SK-N-SH (cell line): Measurements from ENCODE around the gene ANKRD13B.

Source experiments
- EP300 ChIP-seq, 2 experiments: IDR thresholded peaks; 2 replicates each; pipeline versions ENCODE4 v1.4.0 to v1.6.1; 2012; ENCODE audit warnings: borderline replicate concordance in 1 of 2, low read depth in 1 of 2, low read length in 1 of 2
- JUND ChIP-seq: IDR thresholded peaks from 2 replicates; pipeline ENCODE4 v1.4.0; 2012
- POLR2AphosphoS5 ChIP-seq: IDR thresholded peaks from 2 replicates; pipeline ENCODE4 v1.6.1; 2012; ENCODE audit warnings: low read depth, low read length
- RAD21 ChIP-seq: IDR thresholded peaks from 2 replicates; pipeline ENCODE4 v1.6.1; 2012; ENCODE audit warnings: mild to moderate bottlenecking, low read length
- RCOR1 ChIP-seq: fragments of 150-350 bp; IDR thresholded peaks from 2 replicates; pipeline ENCODE4 v1.6.1; 2017; ENCODE audit warnings: antibody characterized with exemption, low read length
- TEAD4 ChIP-seq: IDR thresholded peaks from 2 replicates; pipeline ENCODE4 v1.4.0; 2012; ENCODE audit warnings: mild to moderate bottlenecking, borderline replicate concordance; ENCODE audit not compliant: insufficient read depth
- YY1 ChIP-seq: IDR thresholded peaks from 2 replicates; pipeline ENCODE4 v1.4.0; 2012; ENCODE audit warnings: low read depth, mild to moderate bottlenecking
- TF ChIP-seq, protein P1 (sequence below): fragments of 150-350 bp; IDR thresholded peaks from 2 replicates; pipeline ENCODE4 v1.6.1; 2017; ENCODE audit warnings: antibody characterized with exemption, low read length, low read depth, borderline replicate concordance
- TF ChIP-seq, protein P2 (sequence below): fragments of 200-600 bp; sonication (generic); IDR thresholded peaks from 2 replicates; pipeline ENCODE4 v1.6.1; 2017; ENCODE audit warnings: antibody characterized with exemption, mild to moderate bottlenecking, moderate library complexity
- TF ChIP-seq, protein P3 (sequence below): IDR thresholded peaks from 2 replicates; pipeline ENCODE4 v1.4.0; 2012; ENCODE audit warnings: low read depth, borderline replicate concordance
- TF ChIP-seq, protein P4 (sequence below): IDR thresholded peaks from 2 replicates; pipeline ENCODE4 v1.4.0; 2012; ENCODE audit warnings: low read depth

DNA sequence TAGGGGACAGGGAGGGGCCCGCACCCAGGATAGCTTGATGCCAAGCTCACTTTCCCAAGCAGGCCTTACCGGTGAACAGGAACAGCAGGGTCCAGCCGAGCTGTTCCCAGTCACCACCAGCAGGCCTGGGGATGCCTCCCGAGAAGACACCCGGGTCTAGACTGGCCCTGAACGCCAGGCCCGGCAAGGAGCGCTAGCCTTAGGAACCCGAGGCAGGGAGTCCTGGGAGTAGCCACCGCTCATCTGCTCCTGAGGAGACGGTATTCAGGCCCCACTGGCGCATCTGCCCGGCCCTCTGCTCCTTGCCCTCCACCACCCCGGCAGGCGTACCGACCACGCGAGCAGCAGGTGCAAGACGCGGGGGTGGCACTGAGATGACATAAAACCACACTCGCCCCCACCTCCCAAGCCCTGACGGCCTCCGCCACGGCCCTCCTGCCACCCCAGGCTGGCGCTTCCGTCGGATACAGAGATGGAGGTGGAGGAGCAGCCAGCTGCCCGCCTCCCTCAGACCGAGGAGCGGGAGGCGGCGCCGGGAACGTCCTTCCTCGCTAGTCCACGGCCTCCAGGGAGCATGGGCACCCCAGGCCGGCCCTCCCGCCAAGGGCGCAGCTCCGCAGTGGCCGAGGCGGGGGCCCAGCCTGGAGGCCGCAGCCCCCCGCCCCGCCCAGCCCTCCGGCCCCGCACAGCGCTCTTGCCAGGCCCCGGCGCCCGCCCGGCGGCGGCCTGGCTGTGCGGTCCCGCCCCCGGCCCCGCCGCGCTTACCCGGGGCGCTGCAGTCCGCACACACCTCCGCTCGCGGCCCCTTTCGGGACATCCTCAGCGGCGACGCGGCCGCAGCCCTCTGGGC, 4.1 kb upstream of the ANKRD13B start:
- no peak for TF ChIP-seq JUND
- TF ChIP-seq POLR2AphosphoS5: no peak
- TF ChIP-seq, protein P1, sequence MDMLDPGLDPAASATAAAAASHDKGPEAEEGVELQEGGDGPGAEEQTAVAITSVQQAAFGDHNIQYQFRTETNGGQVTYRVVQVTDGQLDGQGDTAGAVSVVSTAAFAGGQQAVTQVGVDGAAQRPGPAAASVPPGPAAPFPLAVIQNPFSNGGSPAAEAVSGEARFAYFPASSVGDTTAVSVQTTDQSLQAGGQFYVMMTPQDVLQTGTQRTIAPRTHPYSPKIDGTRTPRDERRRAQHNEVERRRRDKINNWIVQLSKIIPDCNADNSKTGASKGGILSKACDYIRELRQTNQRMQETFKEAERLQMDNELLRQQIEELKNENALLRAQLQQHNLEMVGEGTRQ: no peak
- no peak for TF ChIP-seq EP300 (IDR thresholded peaks at IDR 0.05; ENCODE audit: borderline replicate concordance in 1 of 2, low read depth in 1 of 2, low read length in 1 of 2)
- no peak for TF ChIP-seq RAD21
- TF ChIP-seq, protein P2, sequence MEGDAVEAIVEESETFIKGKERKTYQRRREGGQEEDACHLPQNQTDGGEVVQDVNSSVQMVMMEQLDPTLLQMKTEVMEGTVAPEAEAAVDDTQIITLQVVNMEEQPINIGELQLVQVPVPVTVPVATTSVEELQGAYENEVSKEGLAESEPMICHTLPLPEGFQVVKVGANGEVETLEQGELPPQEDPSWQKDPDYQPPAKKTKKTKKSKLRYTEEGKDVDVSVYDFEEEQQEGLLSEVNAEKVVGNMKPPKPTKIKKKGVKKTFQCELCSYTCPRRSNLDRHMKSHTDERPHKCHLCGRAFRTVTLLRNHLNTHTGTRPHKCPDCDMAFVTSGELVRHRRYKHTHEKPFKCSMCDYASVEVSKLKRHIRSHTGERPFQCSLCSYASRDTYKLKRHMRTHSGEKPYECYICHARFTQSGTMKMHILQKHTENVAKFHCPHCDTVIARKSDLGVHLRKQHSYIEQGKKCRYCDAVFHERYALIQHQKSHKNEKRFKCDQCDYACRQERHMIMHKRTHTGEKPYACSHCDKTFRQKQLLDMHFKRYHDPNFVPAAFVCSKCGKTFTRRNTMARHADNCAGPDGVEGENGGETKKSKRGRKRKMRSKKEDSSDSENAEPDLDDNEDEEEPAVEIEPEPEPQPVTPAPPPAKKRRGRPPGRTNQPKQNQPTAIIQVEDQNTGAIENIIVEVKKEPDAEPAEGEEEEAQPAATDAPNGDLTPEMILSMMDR: no peak
- TF ChIP-seq, protein P3, sequence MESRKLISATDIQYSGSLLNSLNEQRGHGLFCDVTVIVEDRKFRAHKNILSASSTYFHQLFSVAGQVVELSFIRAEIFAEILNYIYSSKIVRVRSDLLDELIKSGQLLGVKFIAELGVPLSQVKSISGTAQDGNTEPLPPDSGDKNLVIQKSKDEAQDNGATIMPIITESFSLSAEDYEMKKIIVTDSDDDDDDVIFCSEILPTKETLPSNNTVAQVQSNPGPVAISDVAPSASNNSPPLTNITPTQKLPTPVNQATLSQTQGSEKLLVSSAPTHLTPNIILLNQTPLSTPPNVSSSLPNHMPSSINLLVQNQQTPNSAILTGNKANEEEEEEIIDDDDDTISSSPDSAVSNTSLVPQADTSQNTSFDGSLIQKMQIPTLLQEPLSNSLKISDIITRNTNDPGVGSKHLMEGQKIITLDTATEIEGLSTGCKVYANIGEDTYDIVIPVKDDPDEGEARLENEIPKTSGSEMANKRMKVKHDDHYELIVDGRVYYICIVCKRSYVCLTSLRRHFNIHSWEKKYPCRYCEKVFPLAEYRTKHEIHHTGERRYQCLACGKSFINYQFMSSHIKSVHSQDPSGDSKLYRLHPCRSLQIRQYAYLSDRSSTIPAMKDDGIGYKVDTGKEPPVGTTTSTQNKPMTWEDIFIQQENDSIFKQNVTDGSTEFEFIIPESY: no peak
- no peak for TF ChIP-seq TEAD4
- no peak for TF ChIP-seq RCOR1
- TF ChIP-seq, protein P4, sequence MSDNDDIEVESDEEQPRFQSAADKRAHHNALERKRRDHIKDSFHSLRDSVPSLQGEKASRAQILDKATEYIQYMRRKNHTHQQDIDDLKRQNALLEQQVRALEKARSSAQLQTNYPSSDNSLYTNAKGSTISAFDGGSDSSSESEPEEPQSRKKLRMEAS: no peak; the same call in 1 of the 2 replicates
- TF ChIP-seq YY1: no peak
